OCI-LY3 (cell line): Measurements from ENCODE around the gene VPS8.

Source experiments
- CTCF ChIP-seq: fragments of 200-600, 300-600 bp; sonication (generic); IDR thresholded peaks from 2 replicates; pipeline ENCODE4 v1.5.1; 2014; ENCODE audit warnings: antibody characterized with exemption, low read length, low read depth
- EZH2phosphoT487 ChIP-seq: fragments of 200-600 bp; shearing (Covaris generic); IDR thresholded peaks from 2 replicates; pipeline ENCODE4 v1.6.1; 2018; ENCODE audit warnings: antibody characterized with exemption, mixed run types, low read depth

DNA sequence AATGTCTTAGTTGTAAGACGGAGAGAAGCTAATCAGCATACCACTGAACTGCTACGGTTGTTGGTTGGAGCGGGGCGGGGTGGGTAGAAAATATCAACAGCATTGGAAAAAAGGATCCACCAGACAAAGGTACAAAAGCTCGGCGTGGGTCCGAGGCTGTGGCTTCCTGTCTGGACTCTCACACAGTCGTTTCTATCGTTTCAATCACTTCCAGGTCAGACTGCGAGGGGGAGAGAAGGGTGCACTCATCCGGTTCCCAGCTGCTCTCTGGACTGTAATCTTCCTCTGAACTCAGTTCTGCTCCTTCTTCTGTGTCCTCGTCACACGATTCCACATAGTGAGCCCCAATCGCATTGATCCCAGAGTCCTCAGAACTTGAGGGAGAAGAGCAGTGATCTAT, 270.9 kb downstream of the VPS8 start:
- TF ChIP-seq CTCF (no peak), EZH2phosphoT487 (no peak)
